Stimulated activated CD4-positive, alpha-beta T cell treated with anti-CD3 and anti-CD28 coated beads, TNF-alpha, amount 100 ng/mL, for 24 hours (primary cell): ENCODE results near the gene PEAR1.

Experiments
- DNase-seq, 3 experiments: peaks; one replicate each; pipeline ENCODE4 v3.0.0-alpha.2; 2020; ENCODE audit warnings: low read depth in 3 of 3

Gene PEAR1

GRCh38 chr1:156881663-156882062 lies 11.9 kb upstream of the PEAR1 start:
- no peak for DNase-seq

- no peak for DNase-seq
Observed at GRCh38 chr1:156882543-156882942, 11.0 kb upstream of the PEAR1 start.

GRCh38 chr1:156883919-156884318 lies 9.6 kb upstream of the PEAR1 start:
- DNase-seq: no peak

- no peak for DNase-seq
Observed at GRCh38 chr1:156884560-156885184, 8.8 kb upstream of the PEAR1 start.

- no peak for DNase-seq
Observed at GRCh38 chr1:156885314-156885713, 8.2 kb upstream of the PEAR1 start.

GRCh38 chr1:156885880-156886355 lies 7.6 kb upstream of the PEAR1 start:
- no peak for DNase-seq

GRCh38 chr1:156886583-156887281 lies 6.8 kb upstream of the PEAR1 start:
- no peak for DNase-seq

GRCh38 chr1:156887317-156887716 lies 6.2 kb upstream of the PEAR1 start:
- no peak for DNase-seq

- no peak for DNase-seq
Observed at GRCh38 chr1:156887734-156888133, 5.8 kb upstream of the PEAR1 start.

GRCh38 chr1:156889802-156890580 lies 3.5 kb upstream of the PEAR1 start:
- DNase-seq: peak; percentile 11 to 52 (median 18)

GRCh38 chr1:156892190-156893047 lies 1.1 kb upstream of the PEAR1 start:
- peak; percentile 61 to 88 (median 71) for DNase-seq

GRCh38 chr1:156894001-156894400 lies 483 bp downstream of the PEAR1 start:
- DNase-seq: no peak

GRCh38 chr1:156894711-156895454 lies 1.4 kb downstream of the PEAR1 start:
- DNase-seq: no peak

GRCh38 chr1:156895455-156895812 lies 1.9 kb downstream of the PEAR1 start:
- no peak for DNase-seq

GRCh38 chr1:156895927-156896326 lies 2.4 kb downstream of the PEAR1 start:
- DNase-seq: no peak

- no peak for DNase-seq
Observed at GRCh38 chr1:156896490-156897033, 3.0 kb downstream of the PEAR1 start.

GRCh38 chr1:156897078-156897825 lies 3.7 kb downstream of the PEAR1 start:
- no peak for DNase-seq

- DNase-seq: no peak
Observed at GRCh38 chr1:156898161-156898566, 4.6 kb downstream of the PEAR1 start.

GRCh38 chr1:156898971-156899664 lies 5.6 kb downstream of the PEAR1 start:
- DNase-seq: no peak
